AG04450 (cell line): ENCODE measurements around the gene XG. TPM values are rescaled to one million over a fixed set of nuclear protein-coding genes. Genes with fewer than 3 reads are reported as not detected.

Experiments
- CTCF ChIA-PET: fragments of 300-600, 350-600 bp; formaldehyde crosslinking; extraction: SDS; loops from one replicate; lab custom pipeline; 2022; ENCODE audit warnings: antibody characterized with exemption, inconsistent platforms; lab: Charles Lee
- POLR2A ChIA-PET: fragments of 350-600 bp; formaldehyde crosslinking; extraction: SDS; loops from one replicate; lab custom pipeline; 2021; ENCODE audit warnings: antibody characterized with exemption, inconsistent platforms; lab: Yijun Ruan, JAX
- DNase-seq: peaks from one replicate; pipeline ENCODE4 v3.0.0-alpha.2; 2011; ENCODE audit warnings: low read depth, low spot score
- H3K27ac ChIP-seq: one replicate; pipeline ENCODE4 v1.5.1; 2012; ENCODE audit warnings: low read depth, low read length, control low read depth
- H3K27me3 ChIP-seq: one replicate; pipeline ENCODE4 v1.6.0; 2012; ENCODE audit warnings: low read length; ENCODE audit not compliant: control insufficient read depth, insufficient read depth
- H3K4me3 ChIP-seq: 2 replicates; pipeline ENCODE4 v1.5.1; 2011; ENCODE audit warnings: mild to moderate bottlenecking, low read depth, low read length, control low read depth
- H3K9me3 ChIP-seq: 2 replicates; pipeline ENCODE4 v1.5.1; 2012; ENCODE audit warnings: low read length; ENCODE audit not compliant: control insufficient read depth, insufficient read depth
- CTCF ChIP-seq: IDR thresholded peaks from 2 replicates; pipeline ENCODE4 v1.5.1; 2011; ENCODE audit warnings: low read depth, low read length, control low read depth, inconsistent platforms
- polyA plus RNA-seq: library from polyadenylated mRNA; depleted of rRNA; stranded (reverse); fragments of >200 nt; gene quantifications from 2 replicates; pipeline ENCODE4 v1.2.3, GENCODE V29; 2011

XG gene
- polyA plus RNA-seq, 1 experiment = not detected

DNA sequence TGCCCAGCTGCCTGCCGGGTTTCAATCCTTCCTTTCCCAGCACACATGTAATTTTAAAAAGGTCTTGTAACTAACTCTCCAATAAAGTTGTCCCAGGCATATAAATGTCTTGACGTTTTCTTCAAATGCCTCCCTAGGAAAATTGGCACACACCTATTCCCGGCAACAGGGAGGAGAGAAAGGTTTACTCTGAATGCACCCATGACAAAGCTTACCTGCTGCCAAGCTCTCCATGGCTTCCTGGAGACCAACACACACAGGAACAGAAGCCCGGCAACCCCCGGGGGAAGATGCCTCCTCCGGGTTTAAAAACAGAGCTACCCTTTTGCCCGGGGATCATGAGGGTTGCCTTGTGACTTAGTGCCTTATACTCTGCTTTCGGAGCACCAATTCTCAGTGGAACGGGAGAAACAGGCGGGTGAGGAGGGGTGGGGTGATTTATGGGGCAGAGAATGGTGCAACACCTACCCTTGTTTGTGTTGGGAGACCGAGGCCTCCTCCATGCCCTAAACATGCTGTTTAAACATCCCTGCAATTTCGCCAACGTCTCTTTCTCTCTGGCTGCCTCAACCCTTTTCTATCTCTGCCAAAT lies 72.1 kb downstream of the XG start:
- no peak for TF ChIP-seq CTCF
- ChIA-PET POLR2A (no interaction called here), CTCF (no interaction called here)
- DNase-seq = no peak
- no peaks in the 10 kb centered on the region for H3K27me3 ChIP-seq
- no peak overlapping the region for H3K27ac ChIP-seq
- H3K9me3 ChIP-seq = no peaks in the 10 kb centered on the region
- no peak overlapping the region for H3K4me3 ChIP-seq

DNA sequence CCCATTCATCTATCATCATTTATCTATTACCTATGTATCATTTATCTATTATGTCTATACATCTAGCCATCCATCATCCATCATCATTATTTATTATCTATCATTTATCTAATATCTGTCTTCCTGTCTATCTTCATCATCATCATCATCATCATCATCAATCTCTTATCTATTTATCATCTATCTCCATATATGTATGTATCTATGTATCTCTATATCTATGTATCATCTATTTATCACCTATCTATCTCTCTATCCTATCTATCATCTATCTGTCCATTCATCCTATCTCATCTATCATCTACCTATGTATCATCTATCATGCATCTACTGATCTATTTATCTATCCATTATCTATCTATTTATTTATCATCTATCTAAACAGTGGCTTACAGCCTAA lies 73.0 kb downstream of the XG start:
- Histone ChIP-seq H3K9me3 (no peaks in the 10 kb centered on the region), H3K4me3 (no peak overlapping the region), H3K27me3 (no peaks in the 10 kb centered on the region), H3K27ac (no peak overlapping the region)
- no peak for TF ChIP-seq CTCF
- no peak for DNase-seq
- CTCF ChIA-PET = no interaction called here
- POLR2A ChIA-PET = no interaction called here

GRCh38 chrX:2828344-2828958 lies 76.6 kb downstream of the XG start, which contains the start of gene GYG2:
GYG2 (plus strand) TSS chrX:2828930; CDS start chrX:2830189, 1,259 bp downstream.
- ChIA-PET POLR2A (no interaction called here), CTCF (no interaction called here)
- Histone ChIP-seq H3K4me3 (peak within 1 kb of the TSS; percentile 56), H3K9me3 (no peaks in the 10 kb centered on the region), H3K27ac (no peak within 1 kb of the TSS), H3K27me3 (no peaks in the 10 kb centered on the region)
- no peak for DNase-seq
- no peak for TF ChIP-seq CTCF

GRCh38 chrX:2828959-2829411 lies 77.1 kb downstream of the XG start:
- Histone ChIP-seq H3K4me3 (peak overlapping the region; percentile 56), H3K9me3 (no peaks in the 10 kb centered on the region), H3K27me3 (no peaks in the 10 kb centered on the region), H3K27ac (no peak overlapping the region)
- CTCF ChIA-PET = no interaction called here
- no peak for DNase-seq
- no peak for TF ChIP-seq CTCF
- POLR2A ChIA-PET = no interaction called here

- H3K27ac ChIP-seq = no peak overlapping the region
- H3K9me3 ChIP-seq = no peaks in the 10 kb centered on the region
- CTCF ChIA-PET = no interaction called here
- DNase-seq = no peak
- H3K27me3 ChIP-seq = no peaks in the 10 kb centered on the region
- TF ChIP-seq CTCF = no peak
- peak overlapping the region; percentile 56 for H3K4me3 ChIP-seq
- POLR2A ChIA-PET = no interaction called here
These were observed 77.8 kb downstream of the XG start for GRCh38 chrX:2829469-2830246.
